GM18861 (cell line): ENCODE data around the gene MSL1.

Source experiments
- ATAC-seq: cut with Tn5 transposase; IDR thresholded peaks from one replicate; pipeline ENCODE4 v1.9.1; 2021; ENCODE audit not compliant: unreplicated experiment

Gene MSL1, protein sequence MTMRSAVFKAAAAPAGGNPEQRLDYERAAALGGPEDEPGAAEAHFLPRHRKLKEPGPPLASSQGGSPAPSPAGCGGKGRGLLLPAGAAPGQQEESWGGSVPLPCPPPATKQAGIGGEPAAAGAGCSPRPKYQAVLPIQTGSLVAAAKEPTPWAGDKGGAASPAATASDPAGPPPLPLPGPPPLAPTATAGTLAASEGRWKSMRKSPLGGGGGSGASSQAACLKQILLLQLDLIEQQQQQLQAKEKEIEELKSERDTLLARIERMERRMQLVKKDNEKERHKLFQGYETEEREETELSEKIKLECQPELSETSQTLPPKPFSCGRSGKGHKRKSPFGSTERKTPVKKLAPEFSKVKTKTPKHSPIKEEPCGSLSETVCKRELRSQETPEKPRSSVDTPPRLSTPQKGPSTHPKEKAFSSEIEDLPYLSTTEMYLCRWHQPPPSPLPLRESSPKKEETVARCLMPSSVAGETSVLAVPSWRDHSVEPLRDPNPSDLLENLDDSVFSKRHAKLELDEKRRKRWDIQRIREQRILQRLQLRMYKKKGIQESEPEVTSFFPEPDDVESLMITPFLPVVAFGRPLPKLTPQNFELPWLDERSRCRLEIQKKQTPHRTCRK

DNA sequence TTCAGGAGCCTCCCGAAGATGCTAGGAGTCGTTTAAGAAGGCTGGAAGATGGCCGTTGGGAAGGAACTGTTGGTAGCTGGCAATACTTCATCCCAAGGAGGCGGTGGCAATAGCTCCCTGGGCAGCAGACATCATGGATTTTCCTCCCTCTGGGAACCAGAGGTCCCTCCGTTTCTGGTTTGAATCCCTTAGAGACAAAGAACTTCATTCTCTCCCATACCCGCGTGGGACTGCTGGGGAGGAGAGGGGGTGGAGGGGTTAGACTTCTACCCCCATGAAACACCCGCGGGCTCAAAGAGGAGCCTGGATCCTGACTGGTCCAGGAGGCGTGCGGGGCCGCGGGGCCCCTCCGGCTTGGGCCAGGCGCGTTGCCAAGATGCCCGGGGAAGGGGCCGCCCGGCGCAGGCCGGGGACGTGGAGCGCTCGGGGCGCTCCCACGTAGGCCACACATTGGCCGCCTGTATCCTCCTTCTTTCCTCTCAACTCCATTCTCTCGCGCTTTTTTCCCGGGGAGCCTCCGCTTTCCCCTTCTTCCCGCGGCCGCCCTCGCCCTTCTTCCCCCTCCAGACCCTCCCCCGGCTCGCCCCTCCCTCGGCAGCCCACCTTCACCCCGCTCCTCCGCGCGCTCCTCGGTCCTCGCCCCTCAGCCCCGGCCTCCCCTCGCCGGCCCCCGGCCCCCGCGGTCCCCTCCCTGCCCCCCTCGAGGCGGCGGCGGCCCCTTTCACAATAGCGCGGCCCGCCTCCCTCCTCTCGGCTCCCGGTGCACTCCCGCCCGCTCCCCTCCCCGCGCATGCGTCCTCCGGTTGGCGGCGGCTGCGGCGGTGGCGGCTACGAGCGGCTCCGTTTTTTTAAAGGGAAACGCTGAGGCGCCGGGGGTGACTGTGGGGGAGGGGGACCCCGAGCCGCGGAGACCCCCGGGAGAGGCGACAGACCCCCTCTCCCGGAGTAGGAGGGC lies at the start of gene MSL1:
MSL1 (plus strand) TSS at position 791 of the 955 bp plus-strand sequence. CDS start 642 bp downstream, outside the sequence.
- ATAC-seq = no peak

DNA sequence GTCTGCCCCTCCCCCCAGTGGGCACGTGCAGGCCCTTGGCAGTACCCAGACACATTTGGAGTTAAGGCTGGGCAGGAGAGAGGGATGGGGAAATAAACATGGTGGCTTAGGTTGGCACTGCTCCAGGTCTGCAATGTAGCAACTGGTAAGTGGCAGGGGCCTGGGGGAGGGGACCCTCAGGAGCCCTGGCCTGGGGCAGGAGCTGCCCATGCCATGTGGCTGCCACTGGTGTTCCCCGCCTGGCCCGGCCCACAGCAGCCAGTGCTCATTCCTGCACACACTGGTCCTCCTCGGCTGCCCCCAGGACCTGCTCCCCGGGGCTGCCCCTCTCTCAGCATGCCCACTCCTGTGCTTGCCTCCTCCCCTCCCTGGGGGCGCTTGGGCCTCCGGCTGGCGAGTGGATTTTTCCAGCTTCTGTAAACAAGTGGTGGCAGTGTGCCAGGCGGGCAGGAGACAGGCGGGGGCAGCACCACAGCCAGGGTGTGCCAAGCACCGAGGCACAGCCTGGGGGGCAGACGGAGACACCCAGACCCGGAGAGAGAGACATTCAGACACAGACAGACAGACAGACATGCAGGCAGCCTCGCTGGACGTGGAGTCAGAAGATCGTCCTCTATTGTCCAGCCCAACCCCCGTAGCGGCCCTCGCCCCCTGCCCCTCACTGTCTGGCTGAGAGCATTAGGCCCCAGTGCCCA lies 49.6 kb upstream of the MSL1 start:
- no peak for ATAC-seq

DNA sequence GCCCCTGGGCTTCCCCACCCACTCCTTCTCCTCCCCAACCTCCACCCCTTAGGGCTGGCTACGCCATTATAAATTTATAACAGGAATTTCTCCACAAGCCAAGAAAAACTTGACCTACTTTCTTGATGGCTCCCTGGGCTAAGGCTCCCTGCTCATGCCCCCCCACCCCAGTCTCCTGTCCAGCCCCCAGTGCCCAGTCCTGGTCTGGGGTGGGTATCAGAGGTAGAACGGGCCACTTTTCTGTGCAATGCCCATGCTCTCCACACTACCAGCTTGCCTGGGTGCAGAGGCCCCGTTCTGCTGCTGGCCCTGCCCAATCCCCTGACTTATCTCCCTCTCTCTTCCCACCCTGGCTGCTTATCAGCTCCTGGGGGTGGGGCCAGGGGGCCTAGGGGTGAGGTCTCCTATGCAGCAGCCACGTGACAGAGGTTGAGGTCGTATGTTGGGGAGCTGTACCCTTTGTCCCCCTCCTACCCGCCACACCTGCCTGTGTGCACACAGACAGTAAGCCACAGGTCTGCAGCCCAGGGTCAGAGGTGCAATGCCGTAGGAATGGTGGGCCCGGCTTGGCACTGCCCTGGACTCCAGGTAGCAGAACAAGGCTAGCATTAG lies 48.9 kb upstream of the MSL1 start:
- ATAC-seq = no peak

DNA sequence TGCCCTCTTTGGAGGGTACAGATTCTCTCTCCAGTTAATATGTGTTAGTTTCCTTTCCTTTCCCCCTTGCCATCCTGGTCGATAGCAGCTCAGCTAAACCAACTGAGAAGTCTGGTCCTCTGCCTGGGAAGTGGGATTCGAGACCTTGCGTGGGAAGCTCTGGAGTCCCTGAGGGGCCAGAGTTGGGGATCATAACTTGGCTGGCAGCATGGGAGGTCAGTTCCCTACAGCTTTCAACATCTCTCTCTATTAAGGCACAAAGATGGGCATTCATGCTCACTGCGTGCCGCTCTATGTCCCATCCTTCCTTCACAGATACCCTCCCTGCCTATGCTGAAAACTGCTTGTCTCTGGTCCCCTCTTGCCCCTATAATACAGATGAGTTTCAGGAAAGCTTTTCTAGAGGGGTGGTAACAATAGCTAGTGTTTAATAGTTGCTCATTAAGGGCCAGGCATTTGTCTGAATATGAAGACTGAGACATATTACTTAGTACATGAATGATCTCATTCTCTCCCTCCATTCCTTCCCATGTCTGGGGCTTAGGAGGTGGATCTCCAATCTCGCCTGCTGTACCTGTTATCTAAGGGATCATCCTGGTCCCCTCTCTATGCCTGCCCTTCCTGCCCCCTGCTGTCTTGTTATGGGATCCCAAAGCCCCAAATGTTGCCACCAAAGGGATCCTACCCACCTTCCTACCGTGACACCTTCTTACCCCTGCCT lies 48.2 kb upstream of the MSL1 start:
- no peak for ATAC-seq

DNA sequence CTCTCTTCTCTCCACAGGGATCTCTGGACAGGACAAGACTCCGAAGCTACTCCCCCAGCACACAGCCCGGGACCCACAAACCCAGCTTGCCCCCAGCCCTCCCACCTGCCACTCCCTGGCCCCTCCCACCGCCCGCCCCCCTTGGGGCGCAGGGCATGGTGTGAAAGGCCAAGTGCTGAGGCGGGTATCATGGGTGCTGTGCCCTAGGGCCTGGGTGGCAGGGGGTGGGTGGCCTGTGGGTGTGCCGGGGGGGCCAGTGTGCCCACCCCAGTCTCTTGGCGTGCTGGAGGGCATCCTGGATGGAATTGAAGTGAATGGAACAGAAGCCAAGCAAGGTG lies 47.6 kb upstream of the MSL1 start:
- ATAC-seq = no peak

DNA sequence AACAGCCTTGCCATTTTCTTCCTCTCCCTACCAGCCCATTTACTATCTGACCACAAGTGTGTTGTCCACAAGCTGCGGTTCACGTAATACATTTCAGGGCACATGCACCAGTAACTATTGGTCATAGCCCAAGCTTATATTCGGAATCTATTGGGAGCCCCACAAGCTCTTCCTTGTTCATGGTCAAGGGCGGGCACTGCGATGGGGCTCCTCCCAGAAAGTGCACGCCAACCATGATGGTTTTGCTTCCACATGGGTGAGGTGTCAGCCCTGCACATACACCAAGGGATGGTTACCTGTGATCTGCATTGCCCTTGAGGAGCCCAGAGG lies 46.9 kb upstream of the MSL1 start:
- ATAC-seq = no peak

DNA sequence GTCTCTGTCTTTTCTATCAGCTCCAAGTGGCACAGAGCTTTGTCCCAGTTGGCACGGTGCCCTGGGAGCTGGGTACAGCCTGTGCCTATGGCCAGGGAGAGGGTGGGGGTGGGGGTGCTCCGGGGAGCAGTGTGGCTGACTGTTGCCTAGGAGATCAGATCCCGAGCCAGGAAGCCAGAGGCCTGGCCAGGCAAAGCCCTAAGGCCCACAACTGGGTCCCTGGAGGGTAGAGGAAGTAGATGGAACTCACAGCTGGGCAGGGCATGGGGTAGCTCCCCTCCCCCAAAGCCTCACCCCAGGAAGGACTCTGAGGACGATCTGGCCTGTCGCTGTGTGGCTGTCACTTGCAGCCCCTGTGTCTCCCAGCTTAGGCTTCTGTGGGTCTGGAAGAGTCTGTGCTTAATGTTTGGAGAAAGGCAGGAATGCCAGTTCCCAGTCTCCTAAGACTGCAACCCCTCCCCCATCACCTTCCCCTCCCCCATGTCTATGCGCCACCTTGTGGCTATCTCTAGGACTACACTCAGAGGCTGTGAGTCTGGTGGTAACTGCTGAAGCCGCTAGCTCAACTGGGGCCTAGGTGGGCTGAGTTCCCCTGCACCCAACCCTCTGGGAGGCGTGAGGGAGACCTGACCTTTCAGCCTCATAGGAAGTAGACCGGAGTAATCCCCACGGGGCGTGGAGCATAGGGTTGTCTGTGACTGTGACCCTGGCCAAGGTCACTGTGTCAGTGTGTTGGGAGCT lies 46.4 kb upstream of the MSL1 start:
- ATAC-seq = no peak

DNA sequence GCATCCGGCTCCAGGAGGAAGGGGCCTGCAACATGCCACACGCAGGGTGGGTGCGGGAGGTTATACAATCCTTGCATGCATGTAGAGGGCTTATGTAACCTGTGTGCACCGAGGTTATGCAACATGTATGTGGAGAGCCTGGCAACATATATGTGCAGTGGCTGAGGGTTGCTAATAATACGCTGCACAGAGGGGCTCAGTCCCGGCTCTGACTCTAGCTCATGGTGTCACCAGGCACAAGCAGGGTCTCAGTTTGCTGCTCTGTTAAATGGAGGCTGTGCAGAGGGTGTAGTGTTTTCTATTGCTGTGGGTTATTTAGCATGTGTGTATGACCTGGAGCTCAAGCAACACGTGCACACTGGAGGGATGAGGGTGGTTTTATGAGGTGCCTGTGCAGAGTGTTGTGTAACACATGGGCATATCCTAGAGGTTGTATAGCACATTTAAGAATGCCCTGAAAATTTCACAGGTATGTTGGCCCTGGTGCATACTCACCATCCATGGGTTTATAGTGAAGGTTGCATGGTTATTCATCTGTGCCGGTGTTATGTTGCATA lies 45.8 kb upstream of the MSL1 start:
- no peak for ATAC-seq

DNA sequence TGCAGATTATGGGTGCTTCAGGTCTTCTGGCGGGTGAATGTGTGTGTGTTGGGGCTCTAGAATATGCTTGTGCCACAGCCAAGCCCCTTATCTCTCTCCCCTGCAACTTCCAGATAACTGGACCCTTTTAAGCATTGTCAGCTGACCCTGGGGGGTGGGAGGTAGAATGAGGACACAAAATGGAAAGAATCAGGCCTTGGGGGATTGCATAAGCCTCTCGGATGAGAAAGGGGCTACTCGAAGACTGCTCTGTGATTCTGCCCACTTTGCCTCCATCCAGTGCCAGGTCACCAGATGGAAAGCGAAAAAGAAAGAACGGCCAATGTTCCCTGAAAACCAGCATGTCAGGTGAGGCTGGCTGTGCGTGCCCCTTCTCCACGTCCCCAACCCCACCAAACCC lies 45.2 kb upstream of the MSL1 start:
- ATAC-seq = no peak

DNA sequence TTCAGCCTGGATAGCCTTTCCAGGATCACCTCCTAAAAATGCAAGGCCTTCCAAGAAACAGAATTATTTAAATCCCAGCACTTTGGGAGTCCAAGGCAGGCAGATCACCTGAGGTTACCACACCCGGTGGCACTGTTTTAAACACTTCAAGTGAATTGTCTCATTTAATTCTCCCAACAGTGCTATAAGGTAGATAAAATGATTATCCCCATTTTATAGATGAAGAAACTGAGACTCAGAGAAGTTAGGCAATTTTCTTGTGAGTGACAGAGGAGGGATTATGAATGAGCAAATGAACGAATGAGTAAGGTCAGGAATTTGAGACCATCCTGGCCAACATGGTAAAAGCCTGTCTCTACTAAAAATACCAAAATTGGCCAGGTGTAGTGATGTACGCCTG lies 42.2 kb upstream of the MSL1 start:
- no peak for ATAC-seq

DNA sequence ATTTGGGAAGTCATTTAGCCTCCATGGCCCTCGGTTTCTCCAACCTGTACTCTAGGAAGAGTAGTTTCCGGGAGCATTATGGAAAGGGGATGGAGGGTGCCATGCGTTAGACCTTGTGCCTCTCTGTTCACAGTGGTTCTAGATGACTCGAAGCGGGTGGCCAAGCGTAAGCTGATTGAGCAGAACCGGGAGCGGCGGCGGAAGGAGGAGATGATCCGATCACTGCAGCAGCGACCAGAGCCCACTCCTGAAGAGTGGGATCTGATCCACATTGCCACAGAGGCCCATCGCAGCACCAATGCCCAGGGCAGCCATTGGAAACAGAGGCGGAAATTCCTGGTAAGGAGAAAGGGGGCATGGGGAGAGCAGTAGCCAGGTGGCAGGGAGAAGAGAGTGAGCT lies 37.3 kb upstream of the MSL1 start:
- ATAC-seq = no peak

DNA sequence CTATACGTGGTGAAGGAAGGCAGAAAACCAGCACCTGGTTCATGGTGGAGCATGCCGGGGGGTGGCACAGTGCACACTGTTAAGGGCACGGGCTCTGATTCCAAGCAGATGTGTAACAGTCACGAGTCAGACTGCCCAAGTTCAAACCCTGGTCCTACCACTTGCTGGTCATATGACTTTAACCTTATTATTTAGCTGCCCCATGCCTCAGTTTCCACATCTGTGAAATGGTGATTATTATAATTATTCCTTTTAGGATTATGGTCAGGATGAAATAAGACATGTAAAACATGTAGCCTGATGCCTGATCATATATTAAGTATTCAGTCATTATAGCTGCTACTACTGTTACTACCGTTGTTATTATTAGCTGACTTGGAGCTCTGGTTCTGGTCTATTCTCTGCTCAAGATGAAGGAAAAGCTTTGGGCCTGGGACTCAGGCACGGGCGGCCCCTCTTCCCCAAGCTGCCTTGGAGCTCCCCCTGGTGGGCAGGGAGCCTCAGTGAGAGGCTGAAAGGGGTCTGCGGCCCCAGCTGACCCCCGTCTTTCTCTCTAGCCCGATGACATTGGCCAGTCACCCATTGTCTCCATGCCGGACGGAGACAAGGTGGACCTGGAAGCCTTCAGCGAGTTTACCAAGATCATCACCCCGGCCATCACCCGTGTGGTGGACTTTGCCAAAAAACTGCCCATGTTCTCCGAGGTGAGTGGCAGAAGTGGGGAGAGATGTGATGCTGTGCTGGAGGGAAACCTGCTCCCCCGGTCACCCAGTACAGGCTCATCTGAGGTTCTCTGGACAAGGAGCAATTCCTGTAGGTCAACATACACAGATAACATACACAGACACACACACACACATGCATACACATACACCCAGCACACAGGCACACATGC lies 35.4 kb upstream of the MSL1 start:
- ATAC-seq = no peak

DNA sequence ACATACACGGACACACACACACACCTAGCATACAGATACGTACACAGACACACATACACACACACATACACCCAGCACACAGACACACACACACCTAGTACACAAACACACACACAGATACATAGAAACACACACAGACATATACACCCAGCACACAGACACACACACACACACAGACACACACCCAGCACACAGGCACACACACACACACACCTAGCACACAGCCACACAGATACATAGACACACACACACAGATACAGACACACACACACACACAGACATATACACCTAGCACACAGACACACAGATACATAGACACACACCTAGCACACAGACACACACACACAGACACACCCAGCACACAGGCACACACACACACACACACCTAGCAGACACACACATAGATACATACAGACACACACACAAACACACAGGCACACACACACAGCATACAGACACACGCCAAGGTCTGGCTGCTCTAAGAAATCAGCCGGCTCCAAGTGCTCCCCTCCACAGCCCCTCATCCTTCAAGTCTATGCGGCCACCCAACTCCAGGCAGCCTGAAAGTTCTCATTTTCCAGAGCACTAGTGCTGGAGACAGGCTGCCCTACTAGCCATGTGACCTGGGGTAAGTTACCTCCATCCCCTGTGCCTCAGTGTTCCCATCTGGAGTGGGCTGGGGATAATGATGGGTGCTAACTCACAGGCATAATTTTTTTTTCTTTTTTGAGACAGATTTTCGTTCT lies 34.5 kb upstream of the MSL1 start:
- no peak for ATAC-seq

DNA sequence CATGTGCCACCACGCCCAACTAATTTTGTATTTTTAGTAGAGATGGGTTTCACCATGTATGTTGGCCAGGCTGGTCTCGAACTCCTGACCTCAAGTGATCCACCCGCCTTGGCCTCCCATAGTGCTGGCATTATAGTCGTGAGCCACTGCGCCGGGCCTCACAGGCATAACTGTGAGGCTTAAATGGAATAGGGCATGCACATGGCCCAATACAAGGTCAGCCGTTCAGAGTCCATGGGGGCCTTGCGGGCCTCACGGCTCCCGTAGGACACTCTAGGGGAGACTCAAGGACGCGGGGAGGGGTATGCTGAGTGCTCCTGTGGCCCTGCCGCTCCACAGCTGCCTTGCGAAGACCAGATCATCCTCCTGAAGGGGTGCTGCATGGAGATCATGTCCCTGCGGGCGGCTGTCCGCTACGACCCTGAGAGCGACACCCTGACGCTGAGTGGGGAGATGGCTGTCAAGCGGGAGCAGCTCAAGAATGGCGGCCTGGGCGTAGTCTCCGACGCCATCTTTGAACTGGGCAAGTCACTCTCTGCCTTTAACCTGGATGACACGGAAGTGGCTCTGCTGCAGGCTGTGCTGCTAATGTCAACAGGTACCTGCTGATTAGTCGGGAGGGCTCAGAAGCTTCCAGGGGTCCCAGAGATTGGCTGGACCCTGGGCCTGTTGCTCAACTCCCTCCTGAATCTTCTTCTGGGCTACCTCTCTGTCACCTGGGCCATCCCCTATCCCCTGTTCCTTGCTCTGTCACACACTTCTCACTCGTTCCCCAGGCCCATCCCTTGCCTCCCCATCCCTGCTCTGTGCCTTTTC lies 33.7 kb upstream of the MSL1 start:
- no peak for ATAC-seq

DNA sequence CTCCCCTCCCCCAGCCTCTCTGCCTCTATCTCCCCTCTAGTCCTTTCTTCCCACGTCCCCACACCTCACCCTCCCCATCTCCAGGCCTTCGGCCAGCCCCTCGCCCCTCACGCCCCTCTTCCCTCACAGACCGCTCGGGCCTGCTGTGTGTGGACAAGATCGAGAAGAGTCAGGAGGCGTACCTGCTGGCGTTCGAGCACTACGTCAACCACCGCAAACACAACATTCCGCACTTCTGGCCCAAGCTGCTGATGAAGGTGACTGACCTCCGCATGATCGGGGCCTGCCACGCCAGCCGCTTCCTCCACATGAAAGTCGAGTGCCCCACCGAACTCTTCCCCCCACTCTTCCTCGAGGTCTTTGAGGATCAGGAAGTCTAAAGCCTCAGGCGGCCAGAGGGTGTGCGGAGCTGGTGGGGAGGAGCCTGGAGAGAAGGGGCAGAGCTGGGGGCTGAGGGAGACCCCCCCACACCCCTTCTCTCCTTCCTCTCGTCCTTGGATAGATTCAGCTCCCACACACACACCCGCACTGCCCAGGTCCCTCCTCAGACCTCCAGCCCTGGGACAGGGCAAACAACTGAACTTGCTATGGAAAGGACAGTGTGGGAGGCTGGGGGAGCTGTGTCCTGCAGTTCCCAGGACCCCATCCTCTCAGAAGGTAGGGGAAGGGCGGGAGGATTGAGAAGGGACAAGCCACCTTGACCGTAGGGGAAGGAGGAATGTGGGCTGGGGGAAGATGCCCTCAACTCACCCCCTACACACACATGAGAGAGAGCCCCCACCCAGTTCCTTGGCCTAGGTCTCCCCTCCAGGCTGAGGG lies 32.5 kb upstream of the MSL1 start:
- no peak for ATAC-seq
